ENCODE data around the gene SERPINB7.

DNA sequence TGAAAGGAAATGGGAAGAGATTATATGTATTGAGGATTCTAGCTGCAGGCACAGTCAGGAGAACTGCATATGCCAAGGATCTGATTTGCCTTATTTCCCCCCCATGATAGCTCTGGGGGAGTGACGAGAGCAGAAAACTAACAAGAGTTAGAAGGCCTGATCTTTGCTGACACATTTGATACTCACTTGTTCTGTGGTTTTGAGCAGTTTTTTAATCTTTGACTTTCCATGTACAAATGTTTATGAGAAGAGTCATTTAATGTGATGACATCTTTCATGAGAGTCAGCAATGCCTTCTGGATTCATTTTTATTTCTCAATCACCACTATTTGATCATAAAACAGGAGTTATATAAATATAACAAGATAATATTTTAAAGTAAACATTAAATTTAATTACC, 12.7 kb upstream of the SERPINB7 start:
- TF ChIP-seq, protein P1, sequence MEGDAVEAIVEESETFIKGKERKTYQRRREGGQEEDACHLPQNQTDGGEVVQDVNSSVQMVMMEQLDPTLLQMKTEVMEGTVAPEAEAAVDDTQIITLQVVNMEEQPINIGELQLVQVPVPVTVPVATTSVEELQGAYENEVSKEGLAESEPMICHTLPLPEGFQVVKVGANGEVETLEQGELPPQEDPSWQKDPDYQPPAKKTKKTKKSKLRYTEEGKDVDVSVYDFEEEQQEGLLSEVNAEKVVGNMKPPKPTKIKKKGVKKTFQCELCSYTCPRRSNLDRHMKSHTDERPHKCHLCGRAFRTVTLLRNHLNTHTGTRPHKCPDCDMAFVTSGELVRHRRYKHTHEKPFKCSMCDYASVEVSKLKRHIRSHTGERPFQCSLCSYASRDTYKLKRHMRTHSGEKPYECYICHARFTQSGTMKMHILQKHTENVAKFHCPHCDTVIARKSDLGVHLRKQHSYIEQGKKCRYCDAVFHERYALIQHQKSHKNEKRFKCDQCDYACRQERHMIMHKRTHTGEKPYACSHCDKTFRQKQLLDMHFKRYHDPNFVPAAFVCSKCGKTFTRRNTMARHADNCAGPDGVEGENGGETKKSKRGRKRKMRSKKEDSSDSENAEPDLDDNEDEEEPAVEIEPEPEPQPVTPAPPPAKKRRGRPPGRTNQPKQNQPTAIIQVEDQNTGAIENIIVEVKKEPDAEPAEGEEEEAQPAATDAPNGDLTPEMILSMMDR (IDR thresholded peaks at IDR 0.05) = no peak
- no peak for TF ChIP-seq POLR2AphosphoS5 (IDR thresholded peaks at IDR 0.05)
- no peak for TF ChIP-seq POLR2A (IDR thresholded peaks at IDR 0.05)

All from sigmoid colon (tissue), 4 donors.